A549 (cell line): Measurements from ENCODE around the gene KLHDC7B. TPM values are rescaled to one million over a fixed set of nuclear protein-coding genes. Genes with fewer than 3 reads are reported as not detected.

ENCODE experiments used
- ATAC-seq, 2 experiments: fragments of 200-7000 bp in 1 of 2; fragments of >200 bp in 1 of 2; cut with Nextera tagmentation in 1 of 2; cut with Tn5 transposase in 1 of 2; 3 replicates each; pipeline versions ENCODE4 v1.8.0 to v1.9.1; 2018 to 2020; ENCODE audit warnings: mild to moderate bottlenecking in 1 of 2, moderate library complexity in 1 of 2
- CTCF ChIA-PET: fragments of 300-600 bp; sonication (Branson Sonifier 250); formaldehyde crosslinking; extraction: SDS; loops from one replicate; lab custom pipeline; 2021; ENCODE audit warnings: antibody characterized with exemption, inconsistent platforms; lab: Yijun Ruan, JAX
- POLR2A ChIA-PET: fragments of 350-600 bp; formaldehyde crosslinking; extraction: SDS; loops from one replicate; lab custom pipeline; 2021; ENCODE audit warnings: antibody characterized with exemption, inconsistent platforms; lab: Yijun Ruan, JAX
- DNase-seq, 2 experiments: peaks; one replicate each; pipeline versions ENCODE4 v3.0.0 to v3.0.0-alpha.2; 2011 to 2016; ENCODE audit warnings: low read depth in 1 of 2, low spot score in 1 of 2
- FAIRE-seq: peaks from 2 replicates; lab custom pipeline; 2011; peaks lifted over from hg19 to GRCh38; lab: Jason Lieb, UNC
- H3K27ac ChIP-seq, 2 experiments: fragments of >200 bp; sonication (Bioruptor Twin); formaldehyde crosslinking; 3 replicates each; pipeline ENCODE4 v1.5.1; 2016 to 2017
- H3K4me1 ChIP-seq: fragments of >200 bp; sonication (Bioruptor Twin); formaldehyde crosslinking; 3 replicates; pipeline ENCODE4 v1.6.1; 2016
- H3K4me2 ChIP-seq: fragments of >200 bp; sonication (Bioruptor Twin); formaldehyde crosslinking; 3 replicates; pipeline ENCODE4 v1.6.1; 2016
- H3K4me3 ChIP-seq: fragments of >200 bp; sonication (Bioruptor Twin); formaldehyde crosslinking; 3 replicates; pipeline ENCODE4 v1.5.1; 2016
- H3K9me3 ChIP-seq: fragments of >200 bp; sonication (Bioruptor Twin); formaldehyde crosslinking; 3 replicates; pipeline ENCODE4 v1.6.1; 2016
- BHLHE40 ChIP-seq: IDR thresholded peaks from 2 replicates; pipeline ENCODE4 v1.6.1; 2012; ENCODE audit warnings: low read depth, low read length, inconsistent platforms
- FOSB ChIP-seq: fragments of 250-450 bp; sonication (Bioruptor Pico); IDR thresholded peaks from 2 replicates; pipeline ENCODE4 v1.5.0; 2020; ENCODE audit warnings: mild to moderate bottlenecking, moderate library complexity
- FOXS1 ChIP-seq: fragments of 250-450 bp; sonication (Bioruptor Pico); IDR thresholded peaks from 2 replicates; pipeline ENCODE4 v1.5.0; 2020; ENCODE audit warnings: mild to moderate bottlenecking, moderate library complexity
- GATA3 ChIP-seq: IDR thresholded peaks from 2 replicates; pipeline ENCODE4 v1.6.1; 2012; ENCODE audit warnings: borderline replicate concordance
- HDAC2 ChIP-seq: fragments of 200-600 bp; sonication (generic); IDR thresholded peaks from 2 replicates; pipeline ENCODE4 v1.6.1; 2016
- JUN ChIP-seq, 2 experiments: fragments of >200 bp; sonication (Bioruptor Twin); formaldehyde crosslinking; IDR thresholded peaks; 2 replicates in 1 of 2; 3 replicates in 1 of 2; pipeline ENCODE4 v1.6.1; 2016 to 2017
- JUNB ChIP-seq: fragments of >200 bp; sonication (Bioruptor Twin); formaldehyde crosslinking; IDR thresholded peaks from 2 replicates; pipeline ENCODE4 v1.6.1; 2016
- KDM5A ChIP-seq: fragments of 200-600 bp; sonication (generic); IDR thresholded peaks from 2 replicates; pipeline ENCODE4 v1.6.1; 2016; ENCODE audit warnings: antibody characterized with exemption, mild to moderate bottlenecking
- MAFK ChIP-seq: fragments of 450-650 bp; IDR thresholded peaks from 2 replicates; pipeline ENCODE4 v1.6.1; 2014; ENCODE audit not compliant: partially characterized antibody
- MYC ChIP-seq: IDR thresholded peaks from 2 replicates; pipeline ENCODE4 v1.6.1; 2012; ENCODE audit warnings: mild to moderate bottlenecking, inconsistent platforms, low read length, improper control_type of control experiment, borderline replicate concordance
- NR3C1 ChIP-seq: fragments of >200 bp; sonication (Bioruptor Twin); formaldehyde crosslinking; IDR thresholded peaks from 3 replicates; pipeline ENCODE4 v1.6.1; 2017
- POLR2A ChIP-seq: IDR thresholded peaks from 2 replicates; pipeline ENCODE4 v1.6.1; 2012; ENCODE audit warnings: mild to moderate bottlenecking, low read length
- POLR2AphosphoS2 ChIP-seq: conservative IDR thresholded peaks from 2 replicates; pipeline ENCODE4 v1.6.1; 2012; ENCODE audit warnings: low read length, improper control_type of control experiment, inconsistent platforms
- RNF2 ChIP-seq: fragments of 200-600 bp; sonication (generic); IDR thresholded peaks from 2 replicates; pipeline ENCODE4 v1.6.1; 2016; ENCODE audit warnings: low read depth, mild to moderate bottlenecking, antibody characterized with exemption, moderate library complexity, borderline replicate concordance
- SREBF2 ChIP-seq: fragments of 450-650 bp; IDR thresholded peaks from 2 replicates; pipeline ENCODE4 v1.6.1; 2014; ENCODE audit warnings: mild to moderate bottlenecking, moderate library complexity
- TP53 ChIP-seq: fragments of 250-450 bp; sonication (Bioruptor Pico); IDR thresholded peaks from 2 replicates; pipeline ENCODE4 v1.5.0; 2021; ENCODE audit warnings: mild to moderate bottlenecking, moderate library complexity
- ZC3H11A ChIP-seq: fragments of 450-650 bp; IDR thresholded peaks from 2 replicates; pipeline ENCODE4 v1.6.1; 2014; ENCODE audit warnings: antibody characterized with exemption, mild to moderate bottlenecking
- ZNF302 ChIP-seq: fragments of 250-450 bp; sonication (Bioruptor Pico); IDR thresholded peaks from 2 replicates; pipeline ENCODE4 v1.9.0; 2021; ENCODE audit warnings: inconsistent platforms, mild to moderate bottlenecking, moderate library complexity
- WGBS: methylation state at CpG from one replicate; pipeline ENCODE4 v1.1.6; 2017; ENCODE audit errors: missing lambda C conversion rate; 5-methylcytosine and 5-hydroxymethylcytosine counted together
- polyA plus RNA-seq, 4 experiments: library from polyadenylated mRNA; depleted of rRNA in 3 of 4; stranded (reverse); fragments of >200 nt; fragmentation: RNase III in 1 of 4; extraction: RNeasy Plus Mini Kit Qiagen cat#74134 plus additional on column Dnase treatment in 1 of 4; gene quantifications; 2 replicates in 3 of 4; 3 replicates in 1 of 4; pipeline ENCODE4 v1.2.3, GENCODE V29; 2011 to 2017
- TF ChIP-seq, protein P1 (sequence below): fragments of 450-650 bp; IDR thresholded peaks from 2 replicates; pipeline ENCODE4 v1.6.1; 2014; ENCODE audit warnings: antibody characterized with exemption
- TF ChIP-seq, protein P2 (sequence below): fragments of >200 bp; sonication (Bioruptor Twin); formaldehyde crosslinking; IDR thresholded peaks from 3 replicates; pipeline ENCODE4 v1.6.1; 2016
- TF ChIP-seq, protein P3 (sequence below): fragments of 250-450 bp; sonication (Bioruptor Pico); IDR thresholded peaks from 2 replicates; pipeline ENCODE4 v1.5.0; 2021; ENCODE audit warnings: mild to moderate bottlenecking, moderate library complexity, borderline replicate concordance
- TF ChIP-seq, protein P4 (sequence below): fragments of >200 bp; sonication (Bioruptor Twin); formaldehyde crosslinking; IDR thresholded peaks from 3 replicates; pipeline ENCODE4 v1.5.1; 2016

The KLHDC7B gene
- polyA plus RNA-seq, 2 of the 4 experiments (the other 2 are of a cell fraction) = 0.09 TPM; not detected in 1

DNA sequence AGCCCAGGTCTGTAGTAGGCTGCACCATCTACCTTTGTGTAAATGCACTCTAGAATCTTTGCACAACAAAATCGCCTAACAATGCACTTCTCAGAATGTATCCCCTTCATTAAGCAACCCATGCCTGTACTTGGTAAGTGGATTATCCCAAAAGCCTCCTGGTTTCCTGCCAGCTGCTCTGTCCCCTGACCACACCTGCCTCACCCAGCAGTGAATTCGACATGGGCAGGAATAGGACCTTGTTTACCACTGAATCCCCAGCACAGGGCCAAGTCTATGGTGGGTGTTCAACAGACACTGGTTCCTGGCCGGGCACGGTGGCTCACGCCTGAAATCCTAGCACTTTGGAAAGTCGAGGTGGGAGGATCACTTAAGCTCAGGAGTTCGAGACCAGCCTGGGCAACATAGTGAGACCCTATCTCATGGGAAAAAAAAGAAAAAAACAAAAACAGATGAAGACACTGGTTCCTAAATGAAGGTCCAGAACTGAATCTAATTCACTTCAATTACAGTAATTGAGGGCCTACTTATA is 22.1 kb downstream of the KLHDC7B start:
- no peak for ATAC-seq
- H3K4me2 ChIP-seq = no peak overlapping the region
- WGBS = 80% methylated on average over 7 of the region's 7 CpGs
- DNase-seq = no peak
- no peak overlapping the region for H3K4me3 ChIP-seq
- CTCF ChIA-PET = interaction anchor here (3.0 kb wide), 1 partner anchor 53 kb away, joined by 10 read pairs; no protein-coding TSS in a partner anchor
- TF ChIP-seq RNF2 = no peak
- TF ChIP-seq HDAC2 = no peak
- TF ChIP-seq SREBF2 = no peak
- TF ChIP-seq MAFK = no peak
- no peak for TF ChIP-seq JUN (IDR thresholded peaks at IDR 0.05)
- TF ChIP-seq, all 56 proteins: peak for 0
- no peaks in the 10 kb centered on the region for H3K4me1 ChIP-seq
- FAIRE-seq = no peak
- POLR2A ChIA-PET = no interaction called here
- H3K9me3 ChIP-seq = no peaks in the 10 kb centered on the region
- H3K27ac ChIP-seq = no peak overlapping the region

DNA sequence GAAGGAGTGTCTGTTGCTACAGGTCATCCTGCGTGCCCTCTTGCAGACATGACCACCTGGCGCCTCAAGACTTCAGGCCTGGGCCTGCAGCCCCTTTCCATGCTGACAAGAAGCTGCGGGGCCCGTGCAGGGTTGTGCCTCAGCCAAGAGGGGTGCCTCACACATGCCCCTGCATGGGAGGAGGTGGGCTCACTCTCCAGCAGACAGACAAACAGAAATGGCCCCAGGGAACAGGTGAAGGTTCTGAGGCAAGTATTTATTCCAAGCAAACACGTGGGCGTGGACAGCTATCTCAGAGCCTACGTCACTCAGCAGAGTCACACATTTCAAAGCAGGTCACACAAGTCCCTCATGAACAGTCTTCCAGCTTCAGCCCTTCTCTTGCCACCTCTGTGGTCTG is 22.9 kb downstream of the KLHDC7B start:
- no peaks in the 10 kb centered on the region for H3K9me3 ChIP-seq
- no peak for ATAC-seq
- no peaks in the 10 kb centered on the region for H3K4me1 ChIP-seq
- no peak for FAIRE-seq
- TF ChIP-seq, protein P1, sequence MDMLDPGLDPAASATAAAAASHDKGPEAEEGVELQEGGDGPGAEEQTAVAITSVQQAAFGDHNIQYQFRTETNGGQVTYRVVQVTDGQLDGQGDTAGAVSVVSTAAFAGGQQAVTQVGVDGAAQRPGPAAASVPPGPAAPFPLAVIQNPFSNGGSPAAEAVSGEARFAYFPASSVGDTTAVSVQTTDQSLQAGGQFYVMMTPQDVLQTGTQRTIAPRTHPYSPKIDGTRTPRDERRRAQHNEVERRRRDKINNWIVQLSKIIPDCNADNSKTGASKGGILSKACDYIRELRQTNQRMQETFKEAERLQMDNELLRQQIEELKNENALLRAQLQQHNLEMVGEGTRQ = no peak
- no peak for TF ChIP-seq BHLHE40
- TF ChIP-seq, all 56 proteins: peak for 0
- no peak overlapping the region for H3K4me2 ChIP-seq
- ChIA-PET POLR2A (no interaction called here), CTCF (interaction anchor here (3.0 kb wide), 1 partner anchor 52 kb away, joined by 10 read pairs; no protein-coding TSS in a partner anchor)
- 94% methylated on average over 7 of the region's 7 CpGs for WGBS
- DNase-seq = no peak
- no peak overlapping the region for H3K27ac ChIP-seq
- H3K4me3 ChIP-seq = no peak overlapping the region

DNA sequence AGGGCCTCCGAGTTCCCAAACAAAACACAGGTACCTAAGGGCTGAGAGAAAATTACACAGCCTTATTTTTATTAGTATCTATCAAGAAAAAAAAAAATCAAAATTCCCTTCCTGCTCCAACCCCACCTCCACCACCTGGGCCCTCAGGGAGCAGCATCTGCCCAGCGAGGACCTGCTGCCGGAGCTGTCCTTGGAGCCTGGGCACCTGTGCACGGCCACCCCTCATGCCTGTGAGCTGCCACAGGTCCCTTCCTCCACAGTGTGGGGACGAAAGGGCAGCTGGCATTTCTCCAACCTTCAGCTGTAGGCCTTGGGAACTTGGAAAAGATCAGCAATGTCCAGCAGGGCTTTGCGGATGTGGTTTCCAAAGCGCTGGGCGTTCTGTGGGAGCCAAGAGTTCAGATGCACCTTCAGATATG is 23.4 kb downstream of the KLHDC7B start:
- H3K4me1 ChIP-seq = no peaks in the 10 kb centered on the region
- 89% methylated on average over 4 of the region's 8 CpGs for WGBS
- POLR2A ChIA-PET = no interaction called here
- CTCF ChIA-PET = interaction anchor here (0.6 to 3.0 kb wide), 2 partner anchors 52 to 101 kb away, joined by 3 to 10 read pairs; no protein-coding TSS in a partner anchor
- no peak overlapping the region for H3K27ac ChIP-seq
- DNase-seq = no peak
- no peak overlapping the region for H3K4me3 ChIP-seq
- no peak overlapping the region for H3K4me2 ChIP-seq
- FAIRE-seq = no peak
- no peak for ATAC-seq
- H3K9me3 ChIP-seq = no peaks in the 10 kb centered on the region
- TF ChIP-seq GATA3 = no peak
- no peak for TF ChIP-seq TP53 (CRISPR knock-in tag)
- no peak for TF ChIP-seq ZC3H11A
- no peak for TF ChIP-seq JUNB
- TF ChIP-seq, protein P2, sequence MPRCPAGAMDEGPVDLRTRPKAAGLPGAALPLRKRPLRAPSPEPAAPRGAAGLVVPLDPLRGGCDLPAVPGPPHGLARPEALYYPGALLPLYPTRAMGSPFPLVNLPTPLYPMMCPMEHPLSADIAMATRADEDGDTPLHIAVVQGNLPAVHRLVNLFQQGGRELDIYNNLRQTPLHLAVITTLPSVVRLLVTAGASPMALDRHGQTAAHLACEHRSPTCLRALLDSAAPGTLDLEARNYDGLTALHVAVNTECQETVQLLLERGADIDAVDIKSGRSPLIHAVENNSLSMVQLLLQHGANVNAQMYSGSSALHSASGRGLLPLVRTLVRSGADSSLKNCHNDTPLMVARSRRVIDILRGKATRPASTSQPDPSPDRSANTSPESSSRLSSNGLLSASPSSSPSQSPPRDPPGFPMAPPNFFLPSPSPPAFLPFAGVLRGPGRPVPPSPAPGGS = no peak
- TF ChIP-seq, all 56 proteins: peak for 0

DNA sequence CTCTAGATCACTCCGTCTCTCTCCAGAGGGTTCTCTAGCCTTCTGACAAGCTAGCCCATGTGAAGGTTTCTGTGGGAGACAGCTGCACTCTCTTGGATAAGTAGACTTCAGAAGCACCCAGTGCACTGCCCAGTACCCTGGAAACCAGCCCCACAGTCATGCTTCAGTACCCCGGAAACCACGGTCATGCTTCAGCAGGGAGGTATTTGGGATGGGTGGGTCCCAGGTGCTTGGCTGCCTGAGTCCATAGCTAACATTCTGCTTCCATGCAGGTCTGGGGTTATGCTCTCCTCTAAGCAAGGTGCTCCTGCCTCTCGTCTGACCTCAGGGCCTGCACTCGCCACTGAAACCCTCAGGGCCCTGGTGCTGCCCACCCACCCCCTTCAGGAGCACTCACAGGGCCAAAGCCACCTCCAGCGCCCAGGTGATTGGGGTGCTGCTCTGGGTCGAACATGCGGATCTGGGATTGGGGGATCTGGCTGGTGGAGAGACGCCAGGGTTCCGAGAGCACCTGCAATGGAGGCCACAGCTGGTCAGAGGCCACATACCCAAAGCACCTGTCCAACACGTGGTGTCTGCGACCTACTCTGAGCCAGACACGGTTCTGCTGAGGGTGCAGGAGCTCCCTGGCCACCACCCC is 24.3 kb downstream of the KLHDC7B start:
- CTCF ChIA-PET = interaction anchor here (0.6 to 3.0 kb wide), 3 partner anchors 34 to 102 kb away, joined by 3 to 10 read pairs (median 3); no protein-coding TSS in a partner anchor
- POLR2A ChIA-PET = no interaction called here
- no peak overlapping the region for H3K27ac ChIP-seq
- 87% methylated on average over 5 of the region's 13 CpGs for WGBS
- no peak for ATAC-seq
- H3K9me3 ChIP-seq = no peaks in the 10 kb centered on the region
- H3K4me1 ChIP-seq = no peaks in the 10 kb centered on the region
- no peak for FAIRE-seq
- H3K4me2 ChIP-seq = no peak overlapping the region
- H3K4me3 ChIP-seq = no peak overlapping the region
- no peak for DNase-seq
- TF ChIP-seq ZNF302 (CRISPR knock-in tag) (no peak), POLR2A (no peak), TP53 (CRISPR knock-in tag) (no peak), POLR2AphosphoS2 (no peak), FOSB (CRISPR knock-in tag) (no peak), SREBF2 (no peak), MYC (no peak), NR3C1 (no peak), KDM5A (no peak), FOXS1 (CRISPR knock-in tag) (no peak)
- TF ChIP-seq, protein P3, sequence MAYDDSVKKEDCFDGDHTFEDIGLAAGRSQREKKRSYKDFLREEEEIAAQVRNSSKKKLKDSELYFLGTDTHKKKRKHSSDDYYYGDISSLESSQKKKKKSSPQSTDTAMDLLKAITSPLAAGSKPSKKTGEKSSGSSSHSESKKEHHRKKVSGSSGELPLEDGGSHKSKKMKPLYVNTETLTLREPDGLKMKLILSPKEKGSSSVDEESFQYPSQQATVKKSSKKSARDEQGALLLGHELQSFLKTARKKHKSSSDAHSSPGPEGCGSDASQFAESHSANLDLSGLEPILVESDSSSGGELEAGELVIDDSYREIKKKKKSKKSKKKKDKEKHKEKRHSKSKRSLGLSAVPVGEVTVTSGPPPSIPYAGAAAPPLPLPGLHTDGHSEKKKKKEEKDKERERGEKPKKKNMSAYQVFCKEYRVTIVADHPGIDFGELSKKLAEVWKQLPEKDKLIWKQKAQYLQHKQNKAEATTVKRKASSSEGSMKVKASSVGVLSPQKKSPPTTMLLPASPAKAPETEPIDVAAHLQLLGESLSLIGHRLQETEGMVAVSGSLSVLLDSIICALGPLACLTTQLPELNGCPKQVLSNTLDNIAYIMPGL (CRISPR knock-in tag) = no peak
- TF ChIP-seq, protein P4, sequence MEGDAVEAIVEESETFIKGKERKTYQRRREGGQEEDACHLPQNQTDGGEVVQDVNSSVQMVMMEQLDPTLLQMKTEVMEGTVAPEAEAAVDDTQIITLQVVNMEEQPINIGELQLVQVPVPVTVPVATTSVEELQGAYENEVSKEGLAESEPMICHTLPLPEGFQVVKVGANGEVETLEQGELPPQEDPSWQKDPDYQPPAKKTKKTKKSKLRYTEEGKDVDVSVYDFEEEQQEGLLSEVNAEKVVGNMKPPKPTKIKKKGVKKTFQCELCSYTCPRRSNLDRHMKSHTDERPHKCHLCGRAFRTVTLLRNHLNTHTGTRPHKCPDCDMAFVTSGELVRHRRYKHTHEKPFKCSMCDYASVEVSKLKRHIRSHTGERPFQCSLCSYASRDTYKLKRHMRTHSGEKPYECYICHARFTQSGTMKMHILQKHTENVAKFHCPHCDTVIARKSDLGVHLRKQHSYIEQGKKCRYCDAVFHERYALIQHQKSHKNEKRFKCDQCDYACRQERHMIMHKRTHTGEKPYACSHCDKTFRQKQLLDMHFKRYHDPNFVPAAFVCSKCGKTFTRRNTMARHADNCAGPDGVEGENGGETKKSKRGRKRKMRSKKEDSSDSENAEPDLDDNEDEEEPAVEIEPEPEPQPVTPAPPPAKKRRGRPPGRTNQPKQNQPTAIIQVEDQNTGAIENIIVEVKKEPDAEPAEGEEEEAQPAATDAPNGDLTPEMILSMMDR = no peak
- TF ChIP-seq, protein P1 = no peak
- TF ChIP-seq, protein P2 = no peak
